K562 (cell line): ENCODE measurements around the gene ITGAL. TPM values are rescaled to one million over a fixed set of nuclear protein-coding genes. Genes with fewer than 3 reads are reported as not detected.
A peak's percentile ranks its signal among the peaks of the same experiment; 100 is the strongest.

Source experiments
- ATF7 ChIP-seq: fragments of 450-650 bp; IDR thresholded peaks from 2 replicates; pipeline ENCODE4 v1.7.1; 2014; ENCODE audit warnings: mild to moderate bottlenecking, moderate library complexity
- CREB1 ChIP-seq, 2 experiments: sonication (generic) in 1 of 2; formaldehyde crosslinking in 1 of 2; IDR thresholded peaks; 2 replicates each; pipeline versions ENCODE4 v1.6.1 to v1.8.0; 2012 to 2022; ENCODE audit warnings: inconsistent platforms in 1 of 2, mild to moderate bottlenecking in 1 of 2, missing genetic modification reagents in 1 of 2, moderate library complexity in 1 of 2
- JUN ChIP-seq, 2 experiments: sonication (generic) in 1 of 2; formaldehyde crosslinking in 1 of 2; IDR thresholded peaks; 2 replicates each; pipeline versions ENCODE4 v1.6.1 to v1.8.0; 2012 to 2022; ENCODE audit warnings: borderline replicate concordance in 2 of 2, mild to moderate bottlenecking in 2 of 2, improper control_type of control experiment in 1 of 2, low read depth in 1 of 2, low read length in 1 of 2, missing genetic modification reagents in 1 of 2
- JUND ChIP-seq, 2 experiments: IDR thresholded peaks; 2 replicates in 1 of 2; 3 replicates in 1 of 2; pipeline ENCODE4 v1.6.1; 2011; ENCODE audit warnings: borderline replicate concordance in 2 of 2, low read depth in 2 of 2, low read length in 2 of 2, improper control_type of control experiment in 1 of 2, missing biosample characterization in 1 of 2, missing genetic modification characterization in 1 of 2, missing genetic modification reagents in 1 of 2
- NKRF ChIP-seq: fragments of 450-650 bp; IDR thresholded peaks from 2 replicates; pipeline ENCODE4 v1.6.1; 2016; ENCODE audit warnings: borderline replicate concordance
- PBX2 ChIP-seq, 2 experiments: IDR thresholded peaks in 1 of 2; conservative IDR thresholded peaks in 1 of 2; 2 replicates each; pipeline ENCODE4 v1.6.1; 2016; ENCODE audit warnings: low read depth in 2 of 2, mild to moderate bottlenecking in 1 of 2, missing compliant biosample characterization in 1 of 2, missing genetic modification characterization in 1 of 2, moderate library complexity in 1 of 2
- PCBP1 ChIP-seq: fragments of 200-400 bp; formaldehyde crosslinking; IDR thresholded peaks from 2 replicates; pipeline ENCODE4 v1.6.1; 2018; ENCODE audit warnings: mild to moderate bottlenecking, low read depth, low read length; ENCODE audit not compliant: poor library complexity, severe bottlenecking
- SIN3A ChIP-seq, 2 experiments: fragments of 150-350 bp in 1 of 2; IDR thresholded peaks; 2 replicates each; pipeline ENCODE4 v1.6.1; 2011 to 2016; ENCODE audit warnings: borderline replicate concordance in 2 of 2, low read depth in 2 of 2, low read length in 2 of 2, mild to moderate bottlenecking in 2 of 2, moderate library complexity in 2 of 2; ENCODE audit not compliant: control insufficient read depth in 1 of 2
- SMC3 ChIP-seq: conservative IDR thresholded peaks from 2 replicates; pipeline ENCODE4 v1.6.1; 2011; ENCODE audit warnings: low read depth, low read length, improper control_type of control experiment; ENCODE audit not compliant: insufficient read depth
- SPI1 ChIP-seq: IDR thresholded peaks from 2 replicates; pipeline ENCODE4 v1.6.1; 2011; ENCODE audit warnings: low read depth, low read length, control low read depth, borderline replicate concordance
- UBTF ChIP-seq, 2 experiments: IDR thresholded peaks; 2 replicates each; pipeline ENCODE4 v1.6.1; 2012; ENCODE audit warnings: improper control_type of control experiment in 2 of 2, low read depth in 2 of 2, low read length in 2 of 2, borderline replicate concordance in 1 of 2
- ZNF589 ChIP-seq: fragments of 200-800 bp; sonication (Bioruptor generic); IDR thresholded peaks from 2 replicates; pipeline ENCODE4 v1.6.1; 2016; ENCODE audit warnings: low read depth, missing genetic modification characterization, missing compliant biosample characterization
- polyA plus RNA-seq, 8 experiments: library from polyadenylated mRNA; depleted of rRNA in 4 of 8; stranded (reverse) in 5 of 8; unstranded in 3 of 8; fragments of >200 nt; fragmentation: Nextera tagmentation in 2 of 8; fragmentation: Illumina TruSeq in 1 of 8; extraction: Ambion mirVana in 2 of 8; extraction: Trizol in 1 of 8; gene quantifications; 2 replicates each; pipeline versions ENCODE4 v1.2.1 to v1.2.3, GENCODE V29; 2011 to 2014; ENCODE audit warnings: inconsistent platforms in 1 of 8, missing spikeins in 1 of 8
- total RNA-seq, 7 experiments: library from RNA; depleted of rRNA in 6 of 7; stranded (reverse); fragments of >200 nt in 6 of 7; fragmentation: Illumina TruSeq in 2 of 7; extraction: Trizol in 2 of 7; gene quantifications; 2 replicates each; pipeline versions ENCODE4 v1.2.1 to v1.2.3, GENCODE V29; 2011 to 2021; ENCODE audit warnings: low replicate concordance in 1 of 7
- TF ChIP-seq, protein P1 (sequence below): IDR thresholded peaks from 3 replicates; pipeline ENCODE4 v1.6.1; 2011; ENCODE audit warnings: borderline replicate concordance, mild to moderate bottlenecking, moderate library complexity; ENCODE audit not compliant: insufficient read length; ENCODE audit errors: extremely low read depth

ITGAL gene
- total and polyA plus RNA-seq, 9 of the 15 experiments (the other 6 are each of a cell fraction or from before 2014, with no cell fraction given): 0.01 to 0.53 TPM; not detected in 7

DNA sequence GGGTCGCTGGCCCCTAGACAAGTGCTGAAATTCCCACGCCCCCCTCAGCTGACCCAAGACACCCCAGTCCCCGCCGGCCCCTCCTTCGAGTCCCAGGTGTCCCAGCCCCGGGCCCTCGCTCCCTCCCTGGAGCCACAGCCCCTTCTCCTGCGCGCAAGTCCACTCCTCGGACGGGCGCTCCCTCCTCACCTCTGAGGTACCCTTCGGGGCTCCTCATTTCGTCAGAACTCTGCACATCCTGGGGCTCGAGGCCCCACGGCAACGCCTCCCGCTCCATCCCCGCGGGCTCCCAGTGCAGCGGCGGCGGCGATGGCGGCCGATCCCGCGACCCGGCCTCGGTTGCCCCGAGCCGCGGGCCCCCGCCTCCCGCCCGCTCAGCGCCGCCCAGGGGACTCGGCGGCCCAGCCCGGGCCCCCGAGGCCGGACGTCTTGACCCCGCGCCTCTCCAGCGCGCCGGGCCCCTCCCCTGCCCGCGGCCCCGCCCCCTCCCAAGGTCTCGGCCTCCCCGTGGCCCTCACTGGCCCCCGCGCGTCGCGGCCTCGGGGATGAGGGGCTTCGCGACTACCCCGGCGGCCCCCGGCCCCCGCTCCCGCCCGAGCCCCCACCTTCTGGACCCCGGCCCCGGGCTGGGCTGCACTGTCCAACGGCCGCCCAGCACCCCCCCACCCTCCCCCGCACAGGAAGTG, 53.7 kb downstream of the ITGAL start, which contains the start of gene ZNF768 (continued):
- TF ChIP-seq NKRF (peak; percentile 79; the same call in 1 of the 2 replicates), JUND (IDR thresholded peaks at IDR 0.05; ENCODE audit: borderline replicate concordance, low read depth, low read length) (no peak), JUND (tag; IDR thresholded peaks at IDR 0.05; ENCODE audit: borderline replicate concordance, low read depth, low read length) (no peak), SPI1 (no peak), CREB1 (IDR thresholded peaks at IDR 0.05) (no peak), CREB1 (CRISPR knock-in tag; IDR thresholded peaks at IDR 0.05) (no peak), ATF7 (no peak), SMC3 (no peak), PCBP1 (peak; percentile 7), JUN (IDR thresholded peaks at IDR 0.05; ENCODE audit: borderline replicate concordance, low read depth, low read length) (no peak), JUN (CRISPR knock-in tag; IDR thresholded peaks at IDR 0.05; ENCODE audit: borderline replicate concordance) (no peak), UBTF (IDR thresholded peaks at IDR 0.05; ENCODE audit: borderline replicate concordance in 1 of 2, low read depth in 2 of 2, low read length in 2 of 2) (no peak), PBX2 (CRISPR knock-in tag; IDR thresholded peaks at IDR 0.05; ENCODE audit: low read depth) (no peak), PBX2 (tag; conservative IDR thresholded peaks at IDR 0.05; ENCODE audit: low read depth) (no peak), SIN3A (IDR thresholded peaks at IDR 0.05; ENCODE audit: borderline replicate concordance in 2 of 2, control insufficient read depth in 1 of 2, low read depth in 2 of 2, low read length in 2 of 2) (peak; percentile 70 to 95), ZNF589 (no peak)
- TF ChIP-seq, protein P1, sequence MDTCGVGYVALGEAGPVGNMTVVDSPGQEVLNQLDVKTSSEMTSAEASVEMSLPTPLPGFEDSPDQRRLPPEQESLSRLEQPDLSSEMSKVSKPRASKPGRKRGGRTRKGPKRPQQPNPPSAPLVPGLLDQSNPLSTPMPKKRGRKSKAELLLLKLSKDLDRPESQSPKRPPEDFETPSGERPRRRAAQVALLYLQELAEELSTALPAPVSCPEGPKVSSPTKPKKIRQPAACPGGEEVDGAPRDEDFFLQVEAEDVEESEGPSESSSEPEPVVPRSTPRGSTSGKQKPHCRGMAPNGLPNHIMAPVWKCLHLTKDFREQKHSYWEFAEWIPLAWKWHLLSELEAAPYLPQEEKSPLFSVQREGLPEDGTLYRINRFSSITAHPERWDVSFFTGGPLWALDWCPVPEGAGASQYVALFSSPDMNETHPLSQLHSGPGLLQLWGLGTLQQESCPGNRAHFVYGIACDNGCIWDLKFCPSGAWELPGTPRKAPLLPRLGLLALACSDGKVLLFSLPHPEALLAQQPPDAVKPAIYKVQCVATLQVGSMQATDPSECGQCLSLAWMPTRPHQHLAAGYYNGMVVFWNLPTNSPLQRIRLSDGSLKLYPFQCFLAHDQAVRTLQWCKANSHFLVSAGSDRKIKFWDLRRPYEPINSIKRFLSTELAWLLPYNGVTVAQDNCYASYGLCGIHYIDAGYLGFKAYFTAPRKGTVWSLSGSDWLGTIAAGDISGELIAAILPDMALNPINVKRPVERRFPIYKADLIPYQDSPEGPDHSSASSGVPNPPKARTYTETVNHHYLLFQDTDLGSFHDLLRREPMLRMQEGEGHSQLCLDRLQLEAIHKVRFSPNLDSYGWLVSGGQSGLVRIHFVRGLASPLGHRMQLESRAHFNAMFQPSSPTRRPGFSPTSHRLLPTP: no peak
